Neural cell (in vitro differentiated cells): ENCODE data around the gene QPCT. TPM values are rescaled to one million over a fixed set of nuclear protein-coding genes. Genes with fewer than 3 reads are reported as not detected.

Experiments
- H2AFZ ChIP-seq: fragments of 200-600, 300-800 bp; sonication (generic), shearing (Covaris generic); 2 replicates; pipeline ENCODE4 v1.6.0; 2014; ENCODE audit warnings: low read depth, mild to moderate bottlenecking, antibody characterized with exemption, low read length, moderate library complexity
- H3F3A ChIP-seq: fragments of 200-600 bp; shearing (Covaris generic); 2 replicates; pipeline ENCODE4 v1.6.1; 2016; ENCODE audit warnings: mild to moderate bottlenecking, moderate library complexity, mixed read lengths, antibody characterized with exemption, low read length; ENCODE audit not compliant: insufficient read depth, poor library complexity, severe bottlenecking
- H3K27ac ChIP-seq: fragments of 200-600, 300-800 bp; sonication (generic), shearing (Covaris generic); 2 replicates; pipeline ENCODE4 v1.5.1; 2014; ENCODE audit warnings: mild to moderate bottlenecking, low read length, moderate library complexity
- H3K27me3 ChIP-seq: fragments of 300-800, 200-600 bp; sonication (generic), shearing (Covaris generic); 2 replicates; pipeline ENCODE4 v1.6.0; 2014; ENCODE audit warnings: mild to moderate bottlenecking, low read depth, low read length, moderate library complexity; ENCODE audit not compliant: insufficient read depth
- H3K36me3 ChIP-seq: fragments of 300-800, 200-600 bp; sonication (generic), shearing (Covaris generic); 2 replicates; pipeline ENCODE4 v1.5.1; 2014; ENCODE audit warnings: mild to moderate bottlenecking, antibody characterized with exemption, low read length, moderate library complexity; ENCODE audit not compliant: insufficient read depth
- H3K4me2 ChIP-seq: fragments of 300-800, 200-600 bp; sonication (generic), shearing (Covaris generic); 2 replicates; pipeline ENCODE4 v1.6.0; 2014; ENCODE audit warnings: mild to moderate bottlenecking, low read length
- H3K4me3 ChIP-seq: fragments of 300-800, 200-600 bp; sonication (generic), shearing (Covaris generic); 2 replicates; pipeline ENCODE4 v1.5.1; 2014; ENCODE audit warnings: mild to moderate bottlenecking, low read length, moderate library complexity
- H3K79me2 ChIP-seq: fragments of 200-600 bp; shearing (Covaris generic); replicated peaks from 2 replicates; pipeline ENCODE4 v1.6.0; 2014; ENCODE audit warnings: mild to moderate bottlenecking, low read length, moderate library complexity; ENCODE audit not compliant: insufficient read depth
- H3K9ac ChIP-seq: fragments of 300-800, 200-600 bp; sonication (generic), shearing (Covaris generic); 2 replicates; pipeline ENCODE4 v1.6.1; 2016; ENCODE audit warnings: mild to moderate bottlenecking, low read length, mixed read lengths
- H3K9me2 ChIP-seq: fragments of 200-600 bp; shearing (Covaris generic); 2 replicates; pipeline ENCODE4 v1.6.1; 2016; ENCODE audit warnings: mild to moderate bottlenecking, low read length, mixed read lengths; ENCODE audit not compliant: insufficient read depth
- H3K9me3 ChIP-seq: fragments of 200-600, 300-800 bp; sonication (generic), shearing (Covaris generic); 2 replicates; pipeline ENCODE4 v1.6.1; 2016; ENCODE audit warnings: mild to moderate bottlenecking, mixed run types, low read length, moderate library complexity, mixed read lengths
- H4K20me1 ChIP-seq: fragments of 200-600 bp; shearing (Covaris generic); 2 replicates; pipeline ENCODE4 v1.6.1; 2016; ENCODE audit warnings: mild to moderate bottlenecking, mixed run types; ENCODE audit not compliant: insufficient read depth
- EP300 ChIP-seq: fragments of 450-650 bp; conservative IDR thresholded peaks from 2 replicates; pipeline ENCODE4 v1.6.1; 2014; ENCODE audit warnings: antibody characterized with exemption, mild to moderate bottlenecking, moderate library complexity; ENCODE audit not compliant: poor library complexity, severe bottlenecking
- EZH2 ChIP-seq: fragments of 200-600, 300-800 bp; shearing (Covaris generic), sonication (generic); IDR thresholded peaks from 2 replicates; pipeline ENCODE4 v1.6.1; 2014; ENCODE audit warnings: antibody characterized with exemption, low read length, borderline replicate concordance, mild to moderate bottlenecking; ENCODE audit not compliant: insufficient read depth, poor library complexity, severe bottlenecking
- MXI1 ChIP-seq: fragments of 450-650 bp; conservative IDR thresholded peaks from 2 replicates; pipeline ENCODE4 v1.6.1; 2014; ENCODE audit warnings: antibody characterized with exemption, mild to moderate bottlenecking; ENCODE audit not compliant: poor library complexity, severe bottlenecking
- POLR2AphosphoS5 ChIP-seq: IDR thresholded peaks from 2 replicates; pipeline ENCODE4 v1.6.1; 2012
- RAD21 ChIP-seq: fragments of 450-650 bp; conservative IDR thresholded peaks from 2 replicates; pipeline ENCODE4 v1.6.1; 2014; ENCODE audit warnings: antibody characterized with exemption, mild to moderate bottlenecking, moderate library complexity
- REST ChIP-seq: IDR thresholded peaks from 2 replicates; pipeline ENCODE4 v1.6.1; 2012; ENCODE audit warnings: borderline replicate concordance
- SMC3 ChIP-seq: fragments of 450-650 bp; conservative IDR thresholded peaks from 2 replicates; pipeline ENCODE4 v1.6.1; 2014; ENCODE audit warnings: antibody characterized with exemption, mild to moderate bottlenecking, moderate library complexity; ENCODE audit not compliant: poor library complexity
- TAF1 ChIP-seq: IDR thresholded peaks from 2 replicates; pipeline ENCODE4 v1.6.1; 2012; ENCODE audit warnings: low read depth
- polyA plus RNA-seq: library from polyadenylated mRNA; depleted of rRNA; stranded (reverse); fragments of >200 nt; gene quantifications from 2 replicates; pipeline ENCODE4 v1.2.3, GENCODE V29; 2014
- TF ChIP-seq, protein P1 (sequence below): fragments of 450-650 bp; IDR thresholded peaks from 2 replicates; pipeline ENCODE4 v1.5.1; 2014; ENCODE audit warnings: antibody characterized with exemption, mild to moderate bottlenecking, moderate library complexity; ENCODE audit not compliant: poor library complexity, severe bottlenecking

QPCT gene
- polyA plus RNA-seq, 1 donor from 2014 or later: 2.3 TPM

- no peaks in the 10 kb centered on the region for H3K9me2 ChIP-seq
- H3F3A ChIP-seq: no peaks in the 10 kb centered on the region
- no peaks in the 10 kb centered on the region for H3K36me3 ChIP-seq
- no peak overlapping the region for H3K9ac ChIP-seq
- no peak overlapping the region for H2AFZ ChIP-seq
- peaks cover 31% of the 10 kb centered on the region for H3K27me3 ChIP-seq
- H3K79me2 ChIP-seq: peaks cover 17% of the 10 kb centered on the region
- no peaks in the 10 kb centered on the region for H3K9me3 ChIP-seq
- H4K20me1 ChIP-seq: no peaks in the 10 kb centered on the region
- TF ChIP-seq TAF1 (no peak), POLR2AphosphoS5 (no peak), SMC3 (no peak), MXI1 (no peak), EZH2 (no peak), RAD21 (no peak), REST (no peak)
- TF ChIP-seq, protein P1, sequence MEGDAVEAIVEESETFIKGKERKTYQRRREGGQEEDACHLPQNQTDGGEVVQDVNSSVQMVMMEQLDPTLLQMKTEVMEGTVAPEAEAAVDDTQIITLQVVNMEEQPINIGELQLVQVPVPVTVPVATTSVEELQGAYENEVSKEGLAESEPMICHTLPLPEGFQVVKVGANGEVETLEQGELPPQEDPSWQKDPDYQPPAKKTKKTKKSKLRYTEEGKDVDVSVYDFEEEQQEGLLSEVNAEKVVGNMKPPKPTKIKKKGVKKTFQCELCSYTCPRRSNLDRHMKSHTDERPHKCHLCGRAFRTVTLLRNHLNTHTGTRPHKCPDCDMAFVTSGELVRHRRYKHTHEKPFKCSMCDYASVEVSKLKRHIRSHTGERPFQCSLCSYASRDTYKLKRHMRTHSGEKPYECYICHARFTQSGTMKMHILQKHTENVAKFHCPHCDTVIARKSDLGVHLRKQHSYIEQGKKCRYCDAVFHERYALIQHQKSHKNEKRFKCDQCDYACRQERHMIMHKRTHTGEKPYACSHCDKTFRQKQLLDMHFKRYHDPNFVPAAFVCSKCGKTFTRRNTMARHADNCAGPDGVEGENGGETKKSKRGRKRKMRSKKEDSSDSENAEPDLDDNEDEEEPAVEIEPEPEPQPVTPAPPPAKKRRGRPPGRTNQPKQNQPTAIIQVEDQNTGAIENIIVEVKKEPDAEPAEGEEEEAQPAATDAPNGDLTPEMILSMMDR: no peak
- H3K4me3 ChIP-seq: no peak overlapping the region
- H3K4me2 ChIP-seq: no peak overlapping the region
- no peak overlapping the region for H3K27ac ChIP-seq
These were observed 18.1 kb upstream of the QPCT start for GRCh38 chr2:37326285-37326684.

DNA sequence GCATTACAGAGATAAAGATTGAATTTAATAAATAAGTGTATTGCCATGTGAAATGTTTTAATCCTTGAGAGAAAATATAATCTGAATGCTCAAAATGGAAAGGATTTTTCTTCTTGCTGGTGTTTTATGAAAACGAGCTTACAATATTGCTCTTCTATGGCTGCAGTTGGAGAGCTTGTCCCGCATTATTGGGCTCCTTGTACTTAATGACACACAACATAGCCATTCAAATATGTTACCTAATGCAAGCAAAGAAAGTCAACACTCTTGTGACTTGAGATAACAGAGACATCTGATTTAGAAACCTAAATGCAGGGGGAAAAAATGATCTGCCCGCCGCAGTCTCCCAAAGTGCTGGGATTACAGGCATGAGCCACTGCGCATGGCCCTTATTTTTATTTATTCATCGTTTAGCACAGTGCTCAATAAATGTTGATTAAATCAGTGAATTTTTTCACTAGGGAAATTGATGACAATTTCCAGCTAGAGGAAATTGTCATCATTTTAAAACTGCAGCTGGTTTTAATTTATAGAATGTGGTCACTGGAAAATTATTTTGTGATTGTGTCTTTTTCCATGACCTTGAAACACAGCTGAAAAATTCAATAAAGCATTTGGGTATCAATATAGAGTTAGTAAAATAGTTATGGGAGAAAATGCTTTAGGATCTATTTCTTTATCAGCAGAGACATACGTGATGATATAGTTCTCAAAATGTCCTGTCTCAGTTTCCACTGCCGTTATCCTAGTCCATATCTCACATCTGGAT lies 17.4 kb upstream of the QPCT start:
- H4K20me1 ChIP-seq: no peaks in the 10 kb centered on the region
- no peak overlapping the region for H3K4me2 ChIP-seq
- H3K79me2 ChIP-seq: peaks cover 10% of the 10 kb centered on the region
- H3F3A ChIP-seq: no peaks in the 10 kb centered on the region
- H3K27me3 ChIP-seq: peaks cover 31% of the 10 kb centered on the region
- TF ChIP-seq POLR2AphosphoS5: no peak
- no peak for TF ChIP-seq SMC3
- TF ChIP-seq TAF1: no peak
- TF ChIP-seq MXI1: no peak
- no peak for TF ChIP-seq REST
- no peak for TF ChIP-seq RAD21
- no peak for TF ChIP-seq EP300
- no peak for TF ChIP-seq EZH2
- no peak overlapping the region for H2AFZ ChIP-seq
- no peaks in the 10 kb centered on the region for H3K36me3 ChIP-seq
- no peaks in the 10 kb centered on the region for H3K9me2 ChIP-seq
- H3K27ac ChIP-seq: no peak overlapping the region
- H3K4me3 ChIP-seq: no peak overlapping the region
- no peaks in the 10 kb centered on the region for H3K9me3 ChIP-seq
- H3K9ac ChIP-seq: no peak overlapping the region
